ENCODE measurements around the gene VASH2. TPM values are rescaled to one million over a fixed set of nuclear protein-coding genes. Genes with fewer than 3 reads are reported as not detected.
"Not testable (repeated sequence)": the region's sequence is repeated elsewhere in the genome, so short reads cannot be mapped to it uniquely, and the experiment has no call there.

VASH2 gene
- polyA plus RNA-seq, 12 donors: 36.3 to 133 (median 58.0) TPM

DNA sequence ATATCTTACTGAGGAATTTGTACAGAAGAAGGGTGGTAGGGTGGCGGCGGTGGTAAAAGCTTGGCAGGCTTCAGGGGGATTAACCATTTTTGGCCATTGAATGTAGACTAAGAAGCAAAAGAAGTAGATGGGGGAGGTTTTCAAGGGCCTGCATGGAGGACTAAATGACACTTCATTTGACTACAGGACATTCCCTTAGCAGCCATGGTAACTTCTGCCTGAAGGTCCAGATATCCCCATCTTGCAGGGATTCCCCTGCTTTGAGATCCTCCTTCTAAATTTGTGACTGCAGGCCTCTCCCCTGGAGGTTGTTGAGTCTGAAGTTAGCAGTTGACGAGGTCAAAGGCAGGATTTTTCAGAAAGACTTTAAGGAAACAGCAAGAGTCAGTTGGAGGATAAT, 4.8 kb downstream of the VASH2 start:
- DNase-seq: no peak

DNA sequence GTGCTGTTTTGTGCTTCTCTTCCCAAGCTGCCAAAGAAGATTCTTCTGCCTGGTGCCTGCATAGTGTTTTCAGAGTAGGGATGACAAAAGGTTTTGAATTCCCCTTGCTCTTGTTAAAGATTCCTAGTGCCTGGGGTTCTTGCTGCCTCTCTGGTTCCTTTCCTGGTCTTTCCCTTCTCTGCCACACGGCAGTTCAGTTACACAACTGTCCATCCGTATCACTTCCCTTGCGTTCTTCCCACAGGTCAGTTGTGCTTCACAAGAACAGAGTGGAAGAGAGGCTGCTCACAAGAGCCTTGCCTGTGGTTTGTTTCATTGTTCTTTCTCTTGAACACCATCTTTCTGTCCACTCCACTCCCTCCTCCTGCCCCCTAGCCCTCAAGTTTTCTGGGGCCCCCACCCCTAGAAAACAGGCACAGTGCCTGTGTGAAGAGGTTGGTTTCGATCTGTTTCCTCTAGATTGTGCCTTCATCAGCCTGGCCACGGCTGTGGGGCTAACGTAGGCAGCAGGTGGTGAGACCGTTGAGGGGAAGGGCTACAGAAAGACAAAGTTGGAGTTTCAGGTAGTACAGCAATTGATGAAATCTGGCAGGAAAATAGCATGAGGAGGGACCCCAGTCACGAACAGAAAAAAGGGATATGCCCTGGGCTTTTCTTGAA, 5.8 kb downstream of the VASH2 start:
- no peak for DNase-seq

DNA sequence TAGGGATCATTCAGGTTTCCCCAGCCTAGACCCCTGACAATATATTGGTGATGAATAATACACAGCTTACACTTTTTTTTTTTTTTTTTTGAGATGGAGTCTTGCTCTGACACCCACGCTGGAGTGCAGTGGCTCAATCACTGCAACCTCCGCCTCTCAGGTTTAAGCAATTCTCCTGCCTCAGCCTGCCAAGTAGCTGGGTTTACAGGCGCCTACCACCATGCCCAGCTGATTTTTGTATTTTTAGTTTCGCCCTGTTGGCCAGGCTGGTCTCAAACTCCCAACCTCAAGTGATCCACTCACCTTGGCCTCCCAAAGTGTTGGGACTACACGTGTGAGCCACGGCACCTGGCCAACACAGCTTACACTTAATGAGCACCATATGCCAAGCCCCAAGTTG, 7.2 kb downstream of the VASH2 start:
- no peak for DNase-seq

DNA sequence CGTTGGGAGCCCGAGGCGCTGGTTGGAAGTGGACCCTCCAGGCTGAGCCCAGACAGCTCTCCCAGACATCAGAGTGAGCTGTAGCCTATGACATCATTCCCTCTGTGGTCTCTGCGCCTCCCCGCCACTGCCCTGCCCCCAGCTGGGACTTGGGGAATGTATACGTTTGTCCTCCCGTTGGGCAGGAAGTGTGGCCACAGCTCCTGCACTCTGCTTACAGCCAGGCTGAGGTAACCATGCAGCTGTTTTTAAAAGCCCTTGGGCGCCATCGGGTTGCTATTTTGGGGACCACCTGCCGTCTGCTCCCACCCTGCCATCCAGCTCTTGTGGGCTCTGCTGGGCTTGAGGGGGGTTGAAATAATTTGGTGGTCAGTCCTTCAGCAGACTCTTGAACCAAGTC, 7.8 kb downstream of the VASH2 start:
- no peak for DNase-seq

DNA sequence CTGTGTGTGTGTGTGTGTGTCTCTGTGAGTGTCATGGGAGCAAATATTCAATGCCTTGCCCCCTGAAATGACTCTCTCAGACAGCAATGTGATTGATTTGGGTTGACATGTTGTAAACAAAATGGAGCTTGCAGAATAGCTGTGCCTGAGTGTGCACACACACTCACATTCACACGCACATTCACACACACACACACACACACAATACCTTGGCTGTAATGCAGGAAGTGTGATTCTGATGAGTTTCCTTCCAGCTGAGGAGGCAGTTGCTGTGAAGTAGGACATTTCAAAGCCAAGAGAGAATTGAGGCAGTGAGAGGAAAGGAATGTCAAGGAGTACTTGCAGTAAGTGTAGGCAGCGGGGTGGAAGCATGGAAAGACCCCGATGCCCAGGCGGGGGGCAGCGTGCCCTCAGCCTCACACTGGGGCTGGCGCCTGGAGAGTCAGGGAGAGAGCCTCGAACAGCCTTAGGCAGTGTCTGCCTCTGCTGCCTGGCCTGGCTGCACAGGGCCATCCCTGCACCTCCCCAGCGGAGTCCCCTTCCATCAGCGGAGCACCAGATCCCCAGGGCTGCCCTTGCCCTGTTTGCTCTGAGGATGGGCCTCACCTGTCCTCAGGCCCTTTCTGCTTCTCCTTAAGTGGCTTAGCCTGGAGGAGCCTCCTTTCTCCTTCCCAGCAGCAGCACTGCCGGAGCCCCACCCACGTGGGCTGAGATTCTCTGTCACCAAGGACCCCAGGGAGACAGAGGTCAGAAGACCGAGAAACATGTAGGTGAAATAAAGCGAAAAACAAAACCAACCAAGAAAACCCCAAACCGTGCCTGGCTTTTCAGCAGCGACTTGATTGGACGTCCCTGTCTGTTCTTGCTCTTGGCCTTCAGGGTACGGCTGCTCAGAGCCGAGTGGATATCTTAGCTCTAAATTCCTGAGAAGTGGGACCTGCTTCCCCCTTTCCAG, 9.2 kb downstream of the VASH2 start:
- no peak for DNase-seq

DNA sequence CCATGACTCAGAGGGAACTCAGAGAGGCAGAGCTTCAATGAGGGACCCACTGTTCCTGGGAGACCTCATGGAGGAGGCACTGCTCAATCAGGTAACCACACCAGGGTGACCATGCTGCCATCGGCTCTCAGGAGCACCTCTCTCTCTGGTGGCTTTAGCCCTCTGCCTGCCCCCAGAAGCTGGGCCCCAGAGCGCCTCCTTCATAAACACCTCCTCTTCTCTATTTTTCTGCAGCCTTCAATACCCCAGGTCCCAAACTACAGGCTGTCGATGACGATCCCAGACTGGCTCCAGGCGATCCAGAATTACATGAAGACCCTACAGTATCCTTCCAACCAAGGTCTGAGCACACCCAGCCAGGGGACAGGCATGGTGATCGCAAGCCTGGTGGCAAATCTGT, 10.6 kb downstream of the VASH2 start:
- no peak for DNase-seq

DNA sequence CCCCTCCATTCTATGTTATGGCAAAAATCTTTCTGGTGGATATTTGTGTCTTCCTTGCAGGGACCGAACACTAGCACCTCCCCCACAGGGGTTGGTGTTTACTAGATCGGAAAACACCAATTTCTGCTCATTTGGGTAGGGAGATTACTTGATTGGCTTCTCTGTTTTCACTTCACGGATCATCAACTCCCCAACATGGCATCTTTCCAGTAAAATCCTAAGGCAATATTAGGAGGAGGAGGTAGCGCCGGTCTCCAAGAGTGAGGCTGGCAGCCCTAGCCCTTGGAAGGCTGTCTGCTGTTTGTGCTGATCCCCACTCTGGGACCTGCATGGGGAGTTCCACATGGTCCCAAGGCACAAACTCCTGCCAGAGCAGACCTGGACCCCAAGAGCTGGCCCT, 12.2 kb downstream of the VASH2 start:
- no peak for DNase-seq

DNA sequence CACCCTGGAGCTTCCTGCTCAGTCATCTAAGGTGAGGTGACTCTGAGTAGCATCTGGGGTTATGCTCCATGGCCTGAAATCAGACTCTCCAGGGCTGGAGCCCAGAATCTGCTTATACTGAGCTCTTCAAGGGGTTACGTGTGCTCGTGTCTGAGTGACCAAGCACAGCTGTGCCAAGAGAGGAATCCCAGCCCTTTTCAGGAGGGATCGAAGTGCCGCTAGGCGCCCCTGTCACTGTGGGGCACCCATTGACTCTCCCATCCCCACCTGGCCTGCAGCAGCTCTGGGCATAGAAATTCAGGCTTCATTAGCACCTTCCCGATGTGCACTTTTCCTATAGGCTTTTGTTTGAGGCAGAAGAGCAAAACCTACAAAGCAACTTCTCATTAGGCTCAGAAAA, 13.8 kb downstream of the VASH2 start:
- DNase-seq: no peak

DNA sequence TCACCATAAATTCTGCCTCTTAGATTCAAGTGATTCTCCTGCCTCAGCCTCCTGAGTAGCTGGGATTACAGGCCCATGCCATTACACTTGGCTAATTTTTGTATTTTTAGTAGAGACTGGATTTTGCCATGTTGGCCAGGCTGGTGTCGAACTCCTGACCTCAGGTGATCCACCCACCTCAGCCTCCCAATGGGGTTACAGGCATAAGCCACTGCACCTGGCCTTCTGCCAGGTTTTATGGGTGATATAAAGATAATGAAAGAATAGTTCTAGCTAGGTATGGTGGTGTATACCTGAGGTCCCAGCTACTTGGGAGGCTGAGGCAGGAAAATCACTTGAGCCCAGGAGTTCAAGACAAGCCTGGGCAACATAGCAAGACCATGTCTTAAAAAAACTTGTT, 14.7 kb downstream of the VASH2 start:
- not testable (repeated sequence) for DNase-seq

DNA sequence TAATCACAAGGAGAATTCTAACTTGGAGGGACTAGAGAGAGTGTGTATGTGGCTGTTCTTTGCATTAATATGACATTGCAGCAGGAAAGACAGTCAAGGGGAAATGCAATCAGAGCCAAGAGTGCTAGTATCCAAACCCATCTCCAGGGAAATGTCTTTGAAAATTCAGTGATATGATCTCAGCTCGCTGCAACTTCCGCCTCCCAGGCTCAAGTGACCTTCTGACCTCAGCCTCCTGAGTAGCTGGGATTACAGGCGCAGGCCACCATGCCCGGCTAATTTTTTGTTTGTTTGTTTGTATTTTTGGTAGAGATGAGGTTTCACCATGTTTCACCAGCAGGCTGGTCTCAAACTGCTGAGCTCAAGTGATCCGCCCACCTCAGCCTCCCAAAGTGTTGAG, 16.3 kb downstream of the VASH2 start:
- DNase-seq: no peak

DNA sequence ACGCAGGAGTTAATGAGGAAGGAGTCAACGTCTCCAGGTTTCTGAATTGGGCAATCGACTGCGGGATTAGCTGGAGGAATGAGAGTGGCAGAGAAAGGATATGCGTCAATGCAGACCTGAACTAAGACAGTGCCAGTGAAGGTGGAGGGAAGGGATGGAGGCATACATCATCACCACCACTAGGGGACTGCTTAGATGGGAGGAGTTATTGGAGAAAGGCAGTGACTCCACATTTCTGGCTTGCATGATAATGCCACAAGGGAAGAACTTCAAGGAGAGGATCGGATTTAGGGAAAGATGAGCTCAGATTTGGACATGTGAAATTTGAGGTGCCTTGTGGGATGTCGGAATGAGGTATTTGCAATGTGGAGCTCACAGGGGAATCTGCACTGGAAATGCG, 17.5 kb downstream of the VASH2 start:
- DNase-seq: no peak

DNA sequence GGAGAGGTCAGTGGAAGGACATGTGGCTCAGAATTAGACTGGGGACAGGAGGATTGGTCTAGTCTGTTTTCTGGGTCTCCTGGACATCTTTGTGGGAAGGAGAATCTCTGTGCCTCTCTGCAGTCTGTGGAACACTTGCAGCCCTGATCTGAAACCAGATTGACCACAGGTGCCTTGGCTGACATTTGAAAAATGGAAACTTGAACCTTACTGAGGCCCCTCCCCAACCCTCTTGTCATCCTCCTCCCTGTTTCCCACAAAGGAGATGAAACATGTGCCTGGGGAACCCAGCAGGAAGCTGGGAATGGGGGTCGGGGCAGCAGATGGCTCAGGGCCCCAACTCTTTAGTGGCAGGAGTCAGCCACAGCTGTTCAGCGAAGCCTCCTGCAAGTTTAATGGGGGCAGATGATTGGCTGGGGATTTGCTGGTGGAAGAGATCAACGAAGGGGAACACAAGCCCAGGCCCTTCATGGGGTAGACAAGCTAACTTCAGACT, 18.1 kb downstream of the VASH2 start:
- DNase-seq: no peak

DNA sequence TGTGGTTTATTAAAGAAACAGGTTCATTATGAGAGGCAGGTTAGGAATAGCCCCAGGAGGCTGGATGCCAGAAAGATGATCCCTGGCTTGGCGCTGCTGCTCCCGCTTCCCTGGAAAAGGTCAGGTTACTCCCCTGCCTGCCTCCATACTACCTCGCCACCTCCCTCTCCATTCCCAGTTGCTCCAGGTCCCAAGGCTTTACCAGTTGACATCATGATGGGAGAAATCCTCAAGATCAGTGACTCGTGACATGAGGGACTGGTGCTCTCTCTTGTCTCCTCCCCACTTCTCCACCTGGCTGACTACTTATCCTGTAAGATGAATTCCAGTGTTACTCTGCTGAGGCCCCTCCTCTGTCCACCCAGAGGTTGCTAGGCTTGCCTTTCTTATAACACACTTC, 19.7 kb downstream of the VASH2 start:
- DNase-seq: no peak

DNA sequence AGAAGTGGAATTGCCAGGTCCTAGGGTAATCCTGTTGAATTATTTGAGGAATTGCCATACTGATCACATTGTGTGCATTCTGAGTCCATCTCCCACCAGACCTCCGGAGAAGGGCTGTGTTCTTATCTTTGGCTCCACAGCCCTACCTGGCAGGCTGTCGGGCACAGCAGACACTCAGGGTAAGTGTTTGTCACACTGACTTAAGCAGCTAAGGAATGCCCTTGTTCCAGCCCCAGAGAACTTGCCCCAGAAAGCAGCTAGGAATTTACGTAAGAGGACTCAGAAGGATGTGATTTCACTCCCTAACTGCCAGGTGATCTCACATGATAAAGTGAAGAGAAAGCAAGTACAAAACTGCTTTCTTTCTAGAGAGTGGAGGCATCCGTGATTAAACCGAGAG, 21.0 kb downstream of the VASH2 start:
- no peak for DNase-seq

DNA sequence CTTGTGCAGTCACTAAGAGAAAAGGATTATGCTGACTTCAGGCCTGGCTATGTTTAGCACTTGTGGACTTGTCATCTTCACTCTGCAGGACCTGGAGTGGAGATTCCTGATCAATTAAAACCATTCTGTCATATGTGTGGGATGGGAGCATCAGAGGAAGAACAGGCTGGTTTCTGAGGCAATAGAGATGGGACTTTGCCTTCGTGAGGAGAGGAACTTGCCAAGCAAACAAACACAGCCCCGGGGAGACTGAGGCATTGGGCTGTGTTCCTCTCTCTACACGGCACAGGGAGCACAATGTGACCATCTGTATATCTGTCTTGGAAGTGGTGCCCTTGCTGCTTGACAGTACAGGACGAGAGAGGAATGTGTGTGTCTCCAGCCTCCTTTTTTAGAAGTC, 23.1 kb downstream of the VASH2 start:
- no peak for DNase-seq

DNA sequence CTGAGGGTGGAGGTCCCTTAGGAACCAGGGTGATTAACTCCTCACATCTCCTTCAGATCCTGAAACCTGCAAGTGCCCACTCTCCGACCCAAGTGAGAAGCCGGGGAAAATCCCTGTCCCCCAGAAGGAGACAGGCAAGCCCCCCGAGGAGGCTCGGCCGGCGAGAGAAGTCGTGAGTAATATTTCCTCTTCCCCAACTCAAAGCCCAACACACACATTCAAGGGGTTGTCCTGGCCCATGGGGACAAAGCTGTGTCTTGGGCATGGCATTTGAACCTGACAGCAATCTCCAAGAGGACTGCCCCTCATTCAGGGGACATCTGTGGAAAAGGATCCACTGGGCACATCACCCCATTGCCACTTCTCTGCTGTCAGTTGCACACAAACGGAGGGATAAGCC, 23.6 kb downstream of the VASH2 start:
- no peak for DNase-seq

DNA sequence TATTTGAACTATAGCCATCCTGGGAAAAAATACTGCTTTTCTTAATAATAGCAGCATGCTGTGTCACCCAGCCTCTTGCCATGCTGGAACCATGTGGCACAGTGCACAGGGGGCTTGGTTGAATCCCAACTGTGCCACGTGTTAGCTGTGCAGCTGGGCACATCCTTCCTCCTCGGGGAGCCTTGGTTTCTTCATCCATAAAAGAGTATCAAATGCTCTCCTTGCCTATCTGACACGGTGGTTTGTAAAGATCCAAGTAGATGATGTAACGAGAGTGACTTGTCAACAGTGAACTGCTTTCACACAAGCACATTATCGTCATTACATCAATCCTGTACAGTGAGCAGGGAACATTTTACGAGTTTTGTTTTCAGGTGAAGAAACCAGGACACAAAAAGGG, 24.4 kb downstream of the VASH2 start:
- DNase-seq: no peak

DNA sequence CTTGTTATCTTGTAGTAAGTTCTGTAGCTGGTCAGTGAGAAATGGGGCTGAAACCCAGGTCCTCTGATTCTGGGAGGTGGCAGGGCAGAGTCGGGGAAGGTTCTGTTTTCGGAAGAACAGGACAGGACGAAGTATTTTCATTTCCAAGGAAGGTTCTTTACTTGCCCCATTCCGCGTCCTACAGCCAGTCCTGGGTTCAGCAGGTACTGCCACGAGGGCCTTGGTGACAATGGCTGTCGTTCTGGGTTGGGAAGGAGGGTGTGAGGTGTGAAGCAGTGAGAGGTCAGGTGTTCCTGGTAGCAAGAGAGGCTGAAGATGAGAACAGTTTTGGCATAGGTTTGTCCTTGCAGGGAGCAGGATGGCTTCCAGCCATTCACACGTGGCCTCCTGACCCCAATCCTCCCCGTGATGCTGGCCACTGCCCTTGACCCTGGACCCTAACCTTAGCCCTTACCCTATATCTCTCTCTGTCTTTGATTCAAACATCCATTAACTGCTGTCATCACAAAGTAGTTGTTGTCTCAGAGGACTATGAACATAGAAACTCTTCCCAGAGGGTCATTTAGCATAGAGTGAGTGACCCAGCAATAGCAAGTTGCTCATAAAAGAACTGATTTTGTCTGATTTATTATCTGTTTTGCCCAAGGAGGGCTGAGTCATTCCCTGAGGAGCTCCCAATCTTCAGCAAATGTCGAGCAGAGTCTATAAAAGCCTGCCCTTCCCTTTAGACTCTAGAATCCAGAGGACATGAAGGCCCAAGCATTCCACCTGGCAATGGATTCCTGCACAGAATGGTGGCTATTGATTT, 25.0 kb downstream of the VASH2 start:
- DNase-seq: no peak

DNA sequence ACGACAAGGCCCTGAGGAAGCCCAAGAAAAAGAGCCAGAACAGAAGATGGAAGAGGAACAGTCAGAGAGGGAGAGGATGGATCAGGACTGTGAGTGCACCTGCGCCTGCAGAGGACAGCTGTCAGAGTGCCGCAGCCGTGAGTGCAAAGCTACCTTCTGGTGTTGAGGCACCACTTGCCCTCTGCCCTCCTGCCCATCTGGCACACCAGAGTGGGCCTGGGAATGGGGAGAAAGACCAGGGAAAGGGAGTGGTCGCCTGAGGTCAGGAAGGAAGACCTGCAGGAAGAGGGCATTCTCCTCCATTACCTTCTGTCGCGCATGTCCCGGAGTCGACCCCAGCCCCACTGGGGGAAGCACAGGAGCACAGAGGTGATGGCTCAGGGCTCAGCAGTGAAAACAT, 26.2 kb downstream of the VASH2 start:
- DNase-seq: no peak

DNA sequence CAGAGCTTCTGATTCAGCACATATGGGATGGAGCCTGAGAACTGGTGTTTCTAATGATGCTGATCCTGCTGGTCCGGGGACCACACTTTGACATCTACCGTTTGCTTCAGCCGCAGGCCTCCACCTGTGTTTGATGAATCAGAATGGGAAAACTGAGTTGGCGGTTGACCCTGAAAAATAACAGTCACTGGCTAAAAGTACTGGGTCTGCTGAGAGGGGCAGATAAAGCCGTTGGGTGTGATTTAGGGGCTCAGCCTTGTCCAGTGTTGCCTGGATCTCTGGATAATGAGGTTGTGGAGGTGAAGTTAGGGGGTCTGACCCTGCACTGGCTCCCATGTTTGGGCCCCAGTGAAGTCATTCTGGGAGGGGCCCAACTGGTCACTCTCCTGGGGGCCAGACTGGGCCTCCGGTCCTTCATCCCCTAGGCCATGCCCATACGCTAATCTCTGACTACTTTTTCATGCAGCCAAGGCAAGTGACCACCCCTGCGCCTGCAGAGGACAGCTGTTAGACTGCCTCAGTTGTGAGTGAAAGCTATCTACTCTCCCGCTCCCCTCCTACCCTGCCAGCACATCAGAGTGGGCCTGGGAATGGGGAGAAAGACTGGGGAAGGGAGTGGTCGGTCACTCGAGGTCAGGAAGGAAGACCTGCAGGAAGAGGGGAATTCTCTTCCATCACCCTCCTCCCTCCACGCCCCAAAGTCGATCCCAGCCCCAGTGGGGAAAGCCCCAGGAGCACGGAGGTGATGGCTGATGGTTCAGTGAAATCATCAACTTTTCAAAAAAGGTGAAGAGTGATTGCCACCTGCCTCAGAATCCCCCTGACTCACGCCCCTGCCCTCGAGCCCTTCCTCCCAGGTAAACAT, 27.7 kb downstream of the VASH2 start:
- no peak for DNase-seq

Measured in muscle of arm (tissue), 12 donors.